Activated T-cell treated with anti-CD3 and anti-CD28 coated beads, Interleukin-2, amount 50 U/mL, for 4 hours (primary cell): ENCODE results near the gene OR2C3. TPM values are rescaled to one million over a fixed set of nuclear protein-coding genes. Genes with fewer than 3 reads are reported as not detected.

Experiments
- ATAC-seq, 2 donors: fragments of 200-7000 bp; cut with Tn5 transposase; one replicate each; pipeline ENCODE4 v1.10.0; 2021
- DNase-seq: peaks from one replicate; pipeline ENCODE4 v3.0.0-alpha.2; 2020
- H3K27me3 Mint-ChIP-seq: one replicate; pipeline ENCODE4 v1.8.0; 2021; ENCODE audit warnings: low read depth, mixed read lengths
- H3K36me3 Mint-ChIP-seq: one replicate; pipeline ENCODE4 v1.8.0; 2022; ENCODE audit warnings: mixed read lengths; ENCODE audit not compliant: insufficient read depth
- H3K4me1 Mint-ChIP-seq: one replicate; pipeline ENCODE4 v1.8.0; 2021; ENCODE audit warnings: low read depth, mixed read lengths
- H3K4me3 Mint-ChIP-seq: one replicate; pipeline ENCODE4 v1.8.0; 2021; ENCODE audit warnings: mild to moderate bottlenecking, moderate library complexity, mixed read lengths
- H3K9me3 Mint-ChIP-seq: one replicate; pipeline ENCODE4 v1.8.0; 2021; ENCODE audit warnings: mixed read lengths
- total RNA-seq, 3 donors: library from RNA; stranded (reverse); gene quantifications; one replicate each; pipeline ENCODE4 v1.2.1, GENCODE V29; 2021

The OR2C3 gene
- not detected for total RNA-seq

GRCh38 chr1:247536340-247536739 is at the start of gene OR2C3:
Gene OR2C3 (minus strand): TSS chr1:247536440. CDS start chr1:247532511, 3,929 bp downstream.
- DNase-seq (no peak), ATAC-seq (no peak)
- Mint-ChIP-seq H3K27me3 (peaks cover 6% of the 10 kb centered on the region), H3K4me3 (no peak within 1 kb of the TSS), H3K9me3 (no peaks in the 10 kb centered on the region), H3K4me1 (no peaks in the 10 kb centered on the region), H3K36me3 (no peaks in the 10 kb centered on the region)

GRCh38 chr1:247578946-247579460 is 42.8 kb upstream of the OR2C3 start:
- Mint-ChIP-seq H3K27me3 (peaks cover 8% of the 10 kb centered on the region), H3K36me3 (no peaks in the 10 kb centered on the region), H3K9me3 (no peaks in the 10 kb centered on the region), H3K4me3 (no peak overlapping the region), H3K4me1 (no peaks in the 10 kb centered on the region)
- ATAC-seq (no peak), DNase-seq (no peak)

GRCh38 chr1:247576514-247576913 is 40.3 kb upstream of the OR2C3 start:
- DNase-seq = no peak
- no peak for ATAC-seq
- H3K27me3 Mint-ChIP-seq = peaks cover 16% of the 10 kb centered on the region

DNA sequence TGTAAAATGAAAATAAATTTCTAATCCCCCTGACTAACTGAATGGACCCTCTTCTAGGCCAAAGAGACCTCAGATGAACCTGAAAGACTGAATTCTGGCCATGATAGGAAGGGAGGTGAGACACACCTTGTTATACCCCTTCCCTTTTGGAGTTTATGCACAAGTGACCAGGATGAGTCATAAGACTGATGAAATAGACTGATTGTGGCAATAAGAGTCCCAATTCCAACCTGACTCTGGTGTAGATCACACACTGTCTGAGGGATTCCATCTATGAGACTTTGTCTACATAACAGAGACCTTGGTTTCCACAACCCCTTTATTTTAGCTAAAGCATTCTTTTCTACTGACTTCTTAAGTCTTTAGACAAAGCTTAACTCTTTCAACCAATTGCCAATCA is 38.4 kb upstream of the OR2C3 start:
- Mint-ChIP-seq H3K4me1 (no peaks in the 10 kb centered on the region), H3K36me3 (peaks cover 3% of the 10 kb centered on the region), H3K9me3 (peaks cover 14% of the 10 kb centered on the region), H3K4me3 (no peak overlapping the region), H3K27me3 (peaks cover 15% of the 10 kb centered on the region)
- DNase-seq = no peak
- no peak for ATAC-seq

More at GRCh38 chr1:247576514-247576913, 40.3 kb upstream of the OR2C3 start:
- Mint-ChIP-seq H3K9me3 (no peaks in the 10 kb centered on the region), H3K4me3 (no peak overlapping the region), H3K36me3 (no peaks in the 10 kb centered on the region), H3K4me1 (no peaks in the 10 kb centered on the region)

GRCh38 chr1:247574236-247574635 is 38.0 kb upstream of the OR2C3 start:
- Mint-ChIP-seq H3K4me1 (no peaks in the 10 kb centered on the region), H3K9me3 (peaks cover 15% of the 10 kb centered on the region), H3K36me3 (peaks cover 3% of the 10 kb centered on the region), H3K27me3 (peaks cover 15% of the 10 kb centered on the region), H3K4me3 (no peak overlapping the region)
- DNase-seq (no peak), ATAC-seq (no peak)

DNA sequence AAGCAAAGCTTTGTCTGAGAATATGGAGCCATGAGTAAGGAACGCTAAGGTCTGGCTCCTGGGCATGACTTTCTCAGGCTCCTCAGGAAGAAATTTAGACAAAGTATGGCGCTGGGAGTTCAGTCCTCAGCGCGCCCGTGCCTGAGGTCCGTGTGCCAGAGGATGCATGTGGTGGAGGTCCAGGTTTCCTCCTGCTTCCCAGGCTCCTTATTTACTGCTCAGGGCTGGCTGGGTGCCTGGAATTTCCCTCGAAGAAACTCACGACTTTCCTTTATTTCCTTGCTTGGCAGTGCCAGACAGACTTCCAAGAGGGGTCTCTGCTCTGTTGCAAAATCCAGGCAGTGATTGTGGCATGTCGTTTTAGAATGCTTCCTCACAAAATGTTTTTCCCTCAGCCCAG is 26.0 kb upstream of the OR2C3 start:
- ATAC-seq = no peak
- H3K36me3 Mint-ChIP-seq = no peaks in the 10 kb centered on the region
- no peaks in the 10 kb centered on the region for H3K4me1 Mint-ChIP-seq
- no peak for DNase-seq
- H3K4me3 Mint-ChIP-seq = no peak overlapping the region
- no peaks in the 10 kb centered on the region for H3K9me3 Mint-ChIP-seq
- peaks cover 5% of the 10 kb centered on the region for H3K27me3 Mint-ChIP-seq

GRCh38 chr1:247561711-247562110 is 25.5 kb upstream of the OR2C3 start:
- H3K36me3 Mint-ChIP-seq = no peaks in the 10 kb centered on the region
- H3K27me3 Mint-ChIP-seq = peaks cover 5% of the 10 kb centered on the region
- DNase-seq (no peak), ATAC-seq (no peak)
- H3K4me1 Mint-ChIP-seq = no peaks in the 10 kb centered on the region
- H3K4me3 Mint-ChIP-seq = no peak overlapping the region
- no peaks in the 10 kb centered on the region for H3K9me3 Mint-ChIP-seq

DNA sequence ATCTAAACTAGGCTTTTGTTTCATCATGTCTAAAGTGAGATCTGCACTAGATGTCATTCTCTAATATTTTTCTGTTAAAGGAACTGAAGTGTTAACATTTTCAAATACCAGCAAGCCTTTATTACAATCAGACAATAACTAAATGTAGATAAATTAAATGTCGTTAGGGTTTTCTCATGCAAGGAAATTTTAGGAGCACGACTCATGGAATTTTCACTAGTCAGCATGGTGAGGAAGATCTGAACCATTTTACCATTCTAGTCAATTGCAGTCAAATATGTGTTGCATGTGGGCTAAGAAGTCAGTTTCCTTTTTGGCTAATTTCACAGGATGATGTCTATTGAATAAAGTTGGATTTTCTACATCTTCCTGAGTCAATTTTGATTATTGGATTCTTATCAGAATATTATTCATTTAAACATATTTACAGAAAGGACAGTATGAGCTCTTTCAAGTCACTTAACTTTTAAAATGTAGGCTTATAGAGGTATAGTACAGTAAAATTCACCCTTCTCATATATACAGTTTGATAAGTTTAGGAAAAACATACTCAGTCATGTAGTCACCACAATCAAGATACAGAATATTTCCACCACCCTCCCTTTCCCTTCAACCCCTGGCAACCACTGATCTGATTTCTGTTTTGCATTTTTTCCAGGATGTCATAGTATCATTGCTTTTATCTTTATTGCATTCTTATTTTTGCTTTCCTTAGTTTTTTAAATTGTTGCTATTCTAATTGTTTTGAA is 21.9 kb upstream of the OR2C3 start:
- Mint-ChIP-seq H3K36me3 (no peaks in the 10 kb centered on the region), H3K4me3 (no peak overlapping the region), H3K27me3 (peaks cover 5% of the 10 kb centered on the region), H3K9me3 (no peaks in the 10 kb centered on the region), H3K4me1 (no peaks in the 10 kb centered on the region)
- DNase-seq (no peak), ATAC-seq (no peak)

DNA sequence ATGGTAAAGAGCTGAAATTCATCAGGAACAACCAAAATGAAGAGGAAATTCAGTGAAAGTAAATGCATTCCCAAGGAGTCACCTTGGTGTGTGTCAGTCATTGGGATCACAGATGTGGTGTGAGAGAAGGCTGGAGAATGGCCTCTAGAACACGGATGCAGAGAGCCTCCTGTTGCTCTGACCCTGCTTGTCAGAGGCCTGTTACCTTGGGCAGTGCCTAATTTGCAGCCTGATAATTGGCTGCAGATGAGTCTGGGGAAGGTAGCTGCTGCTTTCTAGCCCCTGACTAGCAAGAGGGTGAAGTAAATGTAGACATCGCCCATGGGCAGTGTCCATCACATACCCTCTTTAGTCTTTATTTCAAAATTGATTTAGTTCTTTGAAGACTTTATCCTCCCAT is 16.0 kb upstream of the OR2C3 start:
- Mint-ChIP-seq H3K4me1 (peaks cover 6% of the 10 kb centered on the region), H3K36me3 (no peaks in the 10 kb centered on the region), H3K27me3 (peaks cover 15% of the 10 kb centered on the region), H3K4me3 (no peak overlapping the region), H3K9me3 (no peaks in the 10 kb centered on the region)
- DNase-seq (no peak), ATAC-seq (no peak)

GRCh38 chr1:247551721-247552120 is 15.5 kb upstream of the OR2C3 start:
- no peaks in the 10 kb centered on the region for H3K9me3 Mint-ChIP-seq
- H3K36me3 Mint-ChIP-seq = no peaks in the 10 kb centered on the region
- H3K27me3 Mint-ChIP-seq = peaks cover 15% of the 10 kb centered on the region
- ATAC-seq = no peak
- no peak for DNase-seq
- no peak overlapping the region for H3K4me3 Mint-ChIP-seq
- H3K4me1 Mint-ChIP-seq = peaks cover 6% of the 10 kb centered on the region

- Mint-ChIP-seq H3K27me3 (peaks cover 20% of the 10 kb centered on the region), H3K4me1 (peaks cover 6% of the 10 kb centered on the region), H3K36me3 (no peaks in the 10 kb centered on the region), H3K4me3 (no peak within 1 kb of the TSS), H3K9me3 (no peaks in the 10 kb centered on the region)
- DNase-seq (no peak), ATAC-seq (no peak)
Measured at GRCh38 chr1:247548769-247549182, 12.5 kb upstream of the OR2C3 start, which contains the start of gene GCSAML. Gene GCSAML (plus strand): TSS chr1:247549134. CDS start chr1:247549192, 58 bp downstream.

- no peak for ATAC-seq
- DNase-seq = no peak
Measured at GRCh38 chr1:247548092-247548491, 11.9 kb upstream of the OR2C3 start.

GRCh38 chr1:247542811-247543210 is 6.6 kb upstream of the OR2C3 start:
- ATAC-seq (no peak), DNase-seq (no peak)
- Mint-ChIP-seq H3K4me3 (no peak overlapping the region), H3K27me3 (peaks cover 8% of the 10 kb centered on the region), H3K4me1 (no peaks in the 10 kb centered on the region), H3K9me3 (no peaks in the 10 kb centered on the region), H3K36me3 (no peaks in the 10 kb centered on the region)

More at GRCh38 chr1:247548092-247548491, 11.9 kb upstream of the OR2C3 start:
- H3K36me3 Mint-ChIP-seq = no peaks in the 10 kb centered on the region
- H3K4me1 Mint-ChIP-seq = peaks cover 6% of the 10 kb centered on the region
- H3K4me3 Mint-ChIP-seq = no peak overlapping the region
- H3K27me3 Mint-ChIP-seq = peaks cover 20% of the 10 kb centered on the region
- no peaks in the 10 kb centered on the region for H3K9me3 Mint-ChIP-seq

GRCh38 chr1:247540581-247540980 is 4.3 kb upstream of the OR2C3 start:
- no peaks in the 10 kb centered on the region for H3K9me3 Mint-ChIP-seq
- peaks cover 3% of the 10 kb centered on the region for H3K27me3 Mint-ChIP-seq
- DNase-seq (no peak), ATAC-seq (no peak)
- no peak overlapping the region for H3K4me3 Mint-ChIP-seq
- no peaks in the 10 kb centered on the region for H3K4me1 Mint-ChIP-seq
- H3K36me3 Mint-ChIP-seq = no peaks in the 10 kb centered on the region

- ATAC-seq (no peak), DNase-seq (no peak)
- H3K4me1 Mint-ChIP-seq = no peaks in the 10 kb centered on the region
- H3K27me3 Mint-ChIP-seq = peaks cover 3% of the 10 kb centered on the region
- H3K4me3 Mint-ChIP-seq = no peak overlapping the region
- no peaks in the 10 kb centered on the region for H3K9me3 Mint-ChIP-seq
- H3K36me3 Mint-ChIP-seq = no peaks in the 10 kb centered on the region
Measured at GRCh38 chr1:247539215-247539614, 3.0 kb upstream of the OR2C3 start.
